Right lobe of liver (tissue), 6 donors: ENCODE results near the gene GATA1. TPM values are rescaled to one million over a fixed set of nuclear protein-coding genes. Genes with fewer than 3 reads are reported as not detected.

Experiments used
- ATAC-seq, 4 donors: fragments of 200-7000 bp; cut with Tn5 transposase; one replicate each; pipeline ENCODE4 v1.9.1; 2020; ENCODE audit warnings: mild to moderate bottlenecking in 4 of 4, moderate library complexity in 4 of 4
- DNase-seq, 3 donors: peaks; one replicate each; pipeline ENCODE4 v3.0.0-alpha.2; 2020
- H3K27ac ChIP-seq, 3 donors: fragments of 200-600 bp; one replicate each; pipeline ENCODE4 v1.8.0; 2022
- H3K27me3 ChIP-seq, 2 donors: fragments of 200-600 bp; one replicate each; pipeline ENCODE4 v1.8.0; 2022
- H3K36me3 ChIP-seq, 4 donors: fragments of 200-600 bp; sonication (generic) in 1 of 4; one replicate each; pipeline versions ENCODE4 v1.5.1 to v1.8.0; 2017 to 2022; ENCODE audit warnings: control low read depth in 1 of 4
- H3K4me1 ChIP-seq, 4 donors: fragments of 200-600 bp; sonication (generic) in 1 of 4; one replicate each; pipeline versions ENCODE4 v1.5.1 to v1.8.0; 2017 to 2022; ENCODE audit warnings: control low read depth in 1 of 4
- H3K4me3 ChIP-seq, 3 donors: fragments of 200-600 bp; one replicate each; pipeline ENCODE4 v1.8.0; 2022
- H3K9me3 ChIP-seq, 4 donors: fragments of 200-600 bp; sonication (generic) in 1 of 4; one replicate each; pipeline versions ENCODE4 v1.5.1 to v1.8.0; 2017 to 2022; ENCODE audit warnings: control low read depth in 1 of 4
- POLR2A ChIP-seq: fragments of 450-650 bp; IDR thresholded peaks from one replicate; pipeline ENCODE4 v1.6.1; 2017; ENCODE audit warnings: antibody characterized with exemption, mild to moderate bottlenecking
- WGBS: methylation state at CpG from one replicate; pipeline ENCODE4 v1.1.6; 2018; ENCODE audit warnings: low coverage, low lambda C conversion rate; ENCODE audit not compliant: insufficient coverage; ENCODE audit errors: missing lambda C conversion rate; 5-methylcytosine and 5-hydroxymethylcytosine counted together
- intact Hi-C, 2 donors: fragments of 100-400 bp; cut with DNase I; formaldehyde crosslinking; loops; one replicate each; pipeline versions ENCODE4 v1.11.2 to v1.14.1; 2022
- total RNA-seq, 6 experiments: library from RNA; depleted of rRNA in 2 of 6; stranded (reverse); fragments of >200 nt in 2 of 6; fragmentation: NEBNext Ultra II Directional in 3 of 6; extraction: Animal tissue kit (Norgen Biotek cat#: 25700) in 3 of 6; gene quantifications; one replicate each; pipeline versions ENCODE4 v1.1.0 to v1.2.4, GENCODE V29; 2016 to 2023
- TF ChIP-seq, protein P1 (sequence below), 4 donors: fragments of 200-600 bp in 3 of 4; fragments of 450-650 bp in 1 of 4; IDR thresholded peaks; one replicate each; pipeline versions ENCODE4 v1.5.1 to v1.8.0; 2016 to 2022; ENCODE audit warnings: antibody characterized with exemption in 4 of 4, mild to moderate bottlenecking in 2 of 4
- donor health status: DM: no; HTN: yes; CAD: no.
- donor health status: DM: no; HTN: no; CAD: no.
- donor health status: DM: no; HTN: no; CAD: no.
- donor health status: DM: no; HTN: yes; CAD: no.
- donor health status: DM: no; HTN: yes; CAD: no.

Gene GATA1
- total RNA-seq, 6 experiments from 2014 or later: 0.37 to 1.2 TPM; not detected in 4

DNA sequence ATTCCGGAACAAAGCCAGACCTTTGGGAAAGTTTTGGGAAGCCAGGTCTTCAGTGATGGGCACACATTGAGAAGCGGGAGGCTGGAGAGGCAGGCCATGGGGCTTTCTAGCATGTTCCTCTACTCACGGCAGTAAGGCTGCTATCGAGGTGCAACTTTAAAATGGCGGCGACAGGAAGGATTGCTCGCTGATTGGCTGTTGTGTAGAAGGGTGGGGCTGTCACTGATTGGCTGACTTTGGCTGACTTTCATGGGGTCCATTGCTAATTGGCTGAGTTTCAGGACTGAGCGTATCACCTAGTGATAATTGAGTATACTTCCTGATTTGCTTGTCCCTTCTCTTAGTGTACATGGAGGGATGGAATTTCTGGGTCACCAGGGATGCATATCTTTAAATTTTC lies 44.6 kb upstream of the GATA1 start:
- no peak for DNase-seq
- H3K4me3 ChIP-seq: no peak overlapping the region
- H3K4me1 ChIP-seq: no peaks in the 10 kb centered on the region
- WGBS: 94% methylated on average over 6 of the region's 8 CpGs
- H3K9me3 ChIP-seq: no peaks in the 10 kb centered on the region
- intact Hi-C loops: no loop called here
- no peak overlapping the region for H3K27ac ChIP-seq
- no peaks in the 10 kb centered on the region for H3K36me3 ChIP-seq
- H3K27me3 ChIP-seq: no peaks in the 10 kb centered on the region
- no peak for ATAC-seq
- TF ChIP-seq, protein P1, sequence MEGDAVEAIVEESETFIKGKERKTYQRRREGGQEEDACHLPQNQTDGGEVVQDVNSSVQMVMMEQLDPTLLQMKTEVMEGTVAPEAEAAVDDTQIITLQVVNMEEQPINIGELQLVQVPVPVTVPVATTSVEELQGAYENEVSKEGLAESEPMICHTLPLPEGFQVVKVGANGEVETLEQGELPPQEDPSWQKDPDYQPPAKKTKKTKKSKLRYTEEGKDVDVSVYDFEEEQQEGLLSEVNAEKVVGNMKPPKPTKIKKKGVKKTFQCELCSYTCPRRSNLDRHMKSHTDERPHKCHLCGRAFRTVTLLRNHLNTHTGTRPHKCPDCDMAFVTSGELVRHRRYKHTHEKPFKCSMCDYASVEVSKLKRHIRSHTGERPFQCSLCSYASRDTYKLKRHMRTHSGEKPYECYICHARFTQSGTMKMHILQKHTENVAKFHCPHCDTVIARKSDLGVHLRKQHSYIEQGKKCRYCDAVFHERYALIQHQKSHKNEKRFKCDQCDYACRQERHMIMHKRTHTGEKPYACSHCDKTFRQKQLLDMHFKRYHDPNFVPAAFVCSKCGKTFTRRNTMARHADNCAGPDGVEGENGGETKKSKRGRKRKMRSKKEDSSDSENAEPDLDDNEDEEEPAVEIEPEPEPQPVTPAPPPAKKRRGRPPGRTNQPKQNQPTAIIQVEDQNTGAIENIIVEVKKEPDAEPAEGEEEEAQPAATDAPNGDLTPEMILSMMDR (IDR thresholded peaks at IDR 0.05): no peak
- TF ChIP-seq POLR2A: no peak

DNA sequence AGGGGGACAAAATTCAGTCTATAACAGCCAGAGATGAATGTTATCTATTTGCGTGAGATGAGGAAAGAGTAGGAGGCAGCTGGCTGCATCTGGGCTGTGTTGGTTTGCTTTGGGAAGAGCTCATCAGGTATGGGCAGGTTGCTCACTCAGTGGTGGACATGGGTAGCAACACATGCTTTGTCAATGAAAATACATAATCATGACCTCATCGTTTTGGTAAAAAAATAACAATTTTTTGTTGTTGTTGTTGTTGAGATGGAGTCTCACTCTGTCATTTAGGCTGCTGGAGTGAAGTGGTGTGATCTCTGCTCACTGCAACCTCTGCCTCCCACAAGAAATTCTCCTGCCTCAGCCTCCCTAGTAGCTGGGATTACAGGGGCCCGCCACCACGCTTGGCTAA lies 41.2 kb upstream of the GATA1 start:
- no peaks in the 10 kb centered on the region for H3K9me3 ChIP-seq
- ATAC-seq (no peak), DNase-seq (no peak)
- no peaks in the 10 kb centered on the region for H3K4me1 ChIP-seq
- H3K27me3 ChIP-seq: no peaks in the 10 kb centered on the region
- H3K4me3 ChIP-seq: no peak overlapping the region
- H3K27ac ChIP-seq: no peak overlapping the region
- intact Hi-C loops: no loop called here
- no peak for TF ChIP-seq POLR2A
- TF ChIP-seq, protein P1 (IDR thresholded peaks at IDR 0.05): no peak
- 84% methylated on average over 4 of the region's 4 CpGs for WGBS
- H3K36me3 ChIP-seq: no peaks in the 10 kb centered on the region

DNA sequence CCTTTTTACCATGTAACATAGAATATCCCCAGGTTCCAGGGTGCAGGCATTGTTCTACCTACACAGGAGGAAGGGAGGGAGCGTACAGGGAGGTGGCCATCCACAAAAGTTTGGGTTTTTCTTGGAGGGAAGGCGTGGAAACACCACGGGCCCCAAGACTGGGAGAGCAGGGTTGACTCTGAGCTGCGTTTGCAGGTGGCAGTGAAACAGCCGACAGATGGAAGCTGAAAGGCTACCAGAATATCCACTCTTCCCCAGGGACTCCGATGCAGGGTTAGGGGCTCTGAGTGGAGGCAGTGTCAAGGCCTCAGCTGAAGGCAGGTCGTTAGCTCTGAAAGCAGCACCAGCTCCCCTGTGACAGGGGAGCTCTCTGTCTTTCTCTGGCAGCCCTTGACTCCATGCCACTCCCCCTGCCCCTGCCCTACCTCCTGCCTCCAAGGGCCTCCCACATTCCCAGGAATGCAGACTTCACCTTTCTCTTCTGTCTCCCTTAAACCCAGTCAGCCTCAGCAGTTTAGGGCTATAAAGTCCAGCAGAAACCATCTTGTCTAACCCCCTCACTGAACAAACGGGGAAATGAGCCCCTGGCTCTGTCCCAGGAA lies 38.9 kb upstream of the GATA1 start:
- intact Hi-C loops: no loop called here
- Histone ChIP-seq H3K4me3 (no peak overlapping the region), H3K4me1 (no peaks in the 10 kb centered on the region), H3K27ac (no peak overlapping the region), H3K36me3 (no peaks in the 10 kb centered on the region), H3K9me3 (no peaks in the 10 kb centered on the region), H3K27me3 (no peaks in the 10 kb centered on the region)
- ATAC-seq (no peak), DNase-seq (no peak)
- 35% methylated on average over 4 of the region's 8 CpGs for WGBS
- TF ChIP-seq, protein P1 (IDR thresholded peaks at IDR 0.05): no peak
- no peak for TF ChIP-seq POLR2A

DNA sequence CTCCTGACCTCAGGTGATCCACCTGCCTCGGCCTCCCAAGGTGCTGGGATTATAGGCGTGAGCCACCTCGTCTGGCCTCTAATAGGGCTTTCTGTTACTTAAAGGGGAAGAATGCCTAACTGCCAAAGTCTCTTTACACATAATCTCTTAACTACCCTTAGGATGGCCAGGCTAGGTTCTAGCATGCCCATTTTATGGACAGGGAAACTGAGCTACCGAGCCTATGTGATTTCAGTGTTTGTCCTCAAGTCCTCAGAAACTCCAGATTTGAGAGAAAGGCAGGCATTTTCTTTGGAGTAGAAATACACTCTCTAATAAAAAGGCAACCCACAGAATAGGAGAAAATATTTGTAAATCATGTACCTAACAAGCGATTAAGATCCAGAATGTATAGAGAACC lies 37.2 kb upstream of the GATA1 start:
- H3K9me3 ChIP-seq: no peaks in the 10 kb centered on the region
- WGBS: 63% methylated on average over 5 of the region's 5 CpGs
- DNase-seq: no peak
- no peak overlapping the region for H3K4me3 ChIP-seq
- H3K27me3 ChIP-seq: no peaks in the 10 kb centered on the region
- intact Hi-C loops: no loop called here
- H3K27ac ChIP-seq: no peak overlapping the region
- TF ChIP-seq, protein P1 (IDR thresholded peaks at IDR 0.05): no peak
- no peak for TF ChIP-seq POLR2A
- H3K4me1 ChIP-seq: no peaks in the 10 kb centered on the region
- ATAC-seq: no peak
- H3K36me3 ChIP-seq: no peaks in the 10 kb centered on the region

DNA sequence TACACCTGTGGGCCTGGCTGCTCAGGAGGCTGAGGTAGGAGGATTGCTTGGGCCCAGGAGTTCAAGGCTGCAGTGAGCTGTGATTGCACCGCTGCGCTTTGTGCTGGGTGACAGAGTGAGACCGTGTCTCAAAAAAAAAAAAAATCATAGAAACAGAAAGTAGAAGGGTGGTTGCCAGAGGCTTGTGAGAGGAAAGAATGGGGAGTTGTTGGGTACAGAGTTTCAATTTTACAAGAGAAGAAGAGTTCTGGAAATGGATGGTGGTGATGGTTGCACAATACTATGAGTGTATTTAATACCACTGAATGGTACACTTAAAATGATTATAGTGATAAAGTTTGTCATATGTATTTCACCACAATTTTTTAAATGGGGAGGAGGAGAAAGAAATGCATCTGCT lies 35.0 kb upstream of the GATA1 start:
- WGBS: 65% methylated on average over 3 of the region's 3 CpGs
- ATAC-seq (no peak), DNase-seq (no peak)
- no peak overlapping the region for H3K4me3 ChIP-seq
- H3K9me3 ChIP-seq: no peaks in the 10 kb centered on the region
- TF ChIP-seq POLR2A: no peak
- TF ChIP-seq, protein P1 (IDR thresholded peaks at IDR 0.05): no peak
- intact Hi-C loops: no loop called here
- H3K4me1 ChIP-seq: no peaks in the 10 kb centered on the region
- H3K27ac ChIP-seq: no peak overlapping the region
- H3K27me3 ChIP-seq: no peaks in the 10 kb centered on the region
- H3K36me3 ChIP-seq: no peaks in the 10 kb centered on the region
